Heart left ventricle (tissue), 16 donors: Measurements from ENCODE around the gene ATXN2. TPM values are rescaled to one million over a fixed set of nuclear protein-coding genes. Genes with fewer than 3 reads are reported as not detected.

Experiments
- ATAC-seq, 4 donors: fragments of 200-7000 bp; cut with Tn5 transposase; one replicate each; pipeline ENCODE4 v1.9.1; 2020 to 2022; ENCODE audit warnings: moderate library complexity in 4 of 4, mild to moderate bottlenecking in 3 of 4, moderate number of reproducible peaks in 1 of 4
- DNase-seq, 5 donors: peaks; one replicate each; pipeline ENCODE4 v3.0.0-alpha.2; 2020
- H3K27ac ChIP-seq, 12 donors: fragments of 200-600 bp; sonication (generic) in 4 of 12; one replicate each; pipeline versions ENCODE4 v1.5.0 to v1.8.0; 2016 to 2022; ENCODE audit warnings: mild to moderate bottlenecking in 2 of 12
- H3K27me3 ChIP-seq, 9 donors: fragments of 200-600 bp; sonication (generic) in 2 of 9; one replicate each; pipeline versions ENCODE4 v1.5.1 to v1.8.0; 2016 to 2022; ENCODE audit warnings: mild to moderate bottlenecking in 3 of 9
- H3K36me3 ChIP-seq, 9 donors: fragments of 200-600 bp; sonication (generic) in 2 of 9; one replicate each; pipeline versions ENCODE4 v1.5.0 to v1.8.0; 2018 to 2022; ENCODE audit warnings: mild to moderate bottlenecking in 2 of 9
- H3K4me1 ChIP-seq, 12 donors: fragments of 200-600 bp; sonication (generic) in 4 of 12; one replicate each; pipeline versions ENCODE4 v1.5.0 to v1.8.0; 2016 to 2022; ENCODE audit warnings: mild to moderate bottlenecking in 3 of 12
- H3K4me3 ChIP-seq, 12 donors: fragments of 200-600 bp; sonication (generic) in 4 of 12; one replicate each; pipeline versions ENCODE4 v1.5.0 to v1.8.0; 2017 to 2022; ENCODE audit warnings: mild to moderate bottlenecking in 9 of 12, moderate library complexity in 4 of 12
- H3K9me3 ChIP-seq, 12 donors: fragments of 200-600 bp; sonication (generic) in 4 of 12; one replicate each; pipeline versions ENCODE4 v1.5.0 to v1.8.0; 2016 to 2022; ENCODE audit warnings: mild to moderate bottlenecking in 1 of 12
- POLR2A ChIP-seq, 2 donors: fragments of 450-650 bp; IDR thresholded peaks; one replicate each; pipeline ENCODE4 v1.6.1; 2017; ENCODE audit warnings: antibody characterized with exemption in 2 of 2, mild to moderate bottlenecking in 2 of 2, moderate library complexity in 2 of 2
- WGBS, 4 donors: extraction: QIAGEN DNeasy Blood & Tissue Kit in 2 of 4; methylation state at CpG; one replicate each; pipeline versions ENCODE4 v1.1.5 to v1.1.7; 2013 to 2018; 5-methylcytosine and 5-hydroxymethylcytosine counted together
- intact Hi-C, 10 donors: fragments of 100-400 bp; cut with DNase I; formaldehyde crosslinking; loops; one replicate each; pipeline versions ENCODE4 v1.11.1 to v1.14.2; 2022
- polyA plus RNA-seq, 2 donors: library from polyadenylated mRNA; stranded (reverse); fragments of 200-250 nt; gene quantifications; one replicate each; pipeline ENCODE4 v1.2.3, GENCODE V29; 2013
- total RNA-seq, 9 donors: library from RNA; depleted of rRNA in 2 of 9; stranded (reverse); fragments of >200 nt in 2 of 9; fragmentation: NEBNext Ultra II Directional in 3 of 9; extraction: Animal tissue kit (Norgen Biotek cat#: 25700) in 3 of 9; gene quantifications; one replicate each; pipeline versions ENCODE4 v1.1.0 to v1.2.4, GENCODE V29; 2016 to 2023
- TF ChIP-seq, protein P1 (sequence below), 12 donors: fragments of 200-600 bp; sonication (generic) in 4 of 12; IDR thresholded peaks; one replicate each; pipeline versions ENCODE4 v1.5.0 to v1.8.0; 2018 to 2022; ENCODE audit warnings: antibody characterized with exemption in 12 of 12, mild to moderate bottlenecking in 5 of 12
- donor health status: ischemic (EF 13 %, LVEDD 7.1; RV severe dilation, severe dysfunction).
- donor health status: healthy with polysubstance abuse.
- donor health status: DM: no; HTN: yes; CAD: no.
- donor health status: DM: no; HTN: no; CAD: no.
- donor health status: ischemic (EF 25% LVEDD 6.9; RV normal size, moderate dysfunction).
- donor health status: ischemic (EF 25% LVEDD 5.7; RV mildly dilated, moderate dysfunction).
- donor health status: healthy.
- donor health status: DM: yes; HTN: yes; CAD: no.
- donor health status: ischemic (EF 35%, LVEDD 5.7; RV mildly dilated, moderate dysfunction).
- donor health status: nonischemic (EF 11% LVEDD 7.7; RV severe dilation, severe dysfunction).
- donor health status: DM: yes; HTN: yes; CAD: no.
- donor health status: PGD.
- donor health status: ischemic (EF 29% LVEDD 5.4; RV normal size, mild dysfunction).
- donor health status: nonischemic (EF 23%, LVEDD 6.1; RV moderate dilation, normal function).

The ATXN2 gene
- total and polyA plus RNA-seq, 11 donors: 23.6 to 59.3 (median 46.8) TPM

DNA sequence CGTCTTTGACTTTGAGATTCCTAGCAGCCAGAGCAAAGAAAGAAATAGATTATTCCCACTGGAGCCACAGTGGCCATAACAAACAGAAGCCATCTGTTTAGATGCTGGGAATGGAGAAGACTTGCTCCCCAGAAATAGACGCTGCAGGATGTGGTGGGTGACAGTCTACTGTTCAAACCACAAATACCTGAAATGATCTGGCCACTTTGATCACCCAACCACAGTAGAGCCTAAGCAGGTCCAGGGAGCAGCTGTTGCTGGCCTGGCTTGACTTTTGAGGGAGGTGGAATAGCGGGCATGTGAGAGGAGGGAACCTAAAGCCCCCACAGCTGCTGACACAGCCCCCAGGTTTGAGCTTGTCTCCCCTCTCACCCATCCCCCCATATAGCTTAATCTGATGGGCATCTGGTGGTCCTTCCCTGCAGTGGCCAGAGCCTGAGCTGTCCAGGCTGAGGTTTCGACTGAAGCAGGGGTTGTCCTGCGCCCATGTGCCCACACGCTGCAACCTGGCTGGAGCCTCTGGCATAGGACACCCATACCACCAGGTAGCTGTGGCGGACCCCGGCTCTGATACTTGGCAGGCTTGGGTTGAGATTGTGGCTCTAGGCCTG is 154.7 kb downstream of the ATXN2 start:
- DNase-seq: peak in 1 of 5 donors; percentile 21
- ATAC-seq: no peak
- no peak for TF ChIP-seq POLR2A (IDR thresholded peaks at IDR 0.05)
- TF ChIP-seq, protein P1, sequence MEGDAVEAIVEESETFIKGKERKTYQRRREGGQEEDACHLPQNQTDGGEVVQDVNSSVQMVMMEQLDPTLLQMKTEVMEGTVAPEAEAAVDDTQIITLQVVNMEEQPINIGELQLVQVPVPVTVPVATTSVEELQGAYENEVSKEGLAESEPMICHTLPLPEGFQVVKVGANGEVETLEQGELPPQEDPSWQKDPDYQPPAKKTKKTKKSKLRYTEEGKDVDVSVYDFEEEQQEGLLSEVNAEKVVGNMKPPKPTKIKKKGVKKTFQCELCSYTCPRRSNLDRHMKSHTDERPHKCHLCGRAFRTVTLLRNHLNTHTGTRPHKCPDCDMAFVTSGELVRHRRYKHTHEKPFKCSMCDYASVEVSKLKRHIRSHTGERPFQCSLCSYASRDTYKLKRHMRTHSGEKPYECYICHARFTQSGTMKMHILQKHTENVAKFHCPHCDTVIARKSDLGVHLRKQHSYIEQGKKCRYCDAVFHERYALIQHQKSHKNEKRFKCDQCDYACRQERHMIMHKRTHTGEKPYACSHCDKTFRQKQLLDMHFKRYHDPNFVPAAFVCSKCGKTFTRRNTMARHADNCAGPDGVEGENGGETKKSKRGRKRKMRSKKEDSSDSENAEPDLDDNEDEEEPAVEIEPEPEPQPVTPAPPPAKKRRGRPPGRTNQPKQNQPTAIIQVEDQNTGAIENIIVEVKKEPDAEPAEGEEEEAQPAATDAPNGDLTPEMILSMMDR (IDR thresholded peaks at IDR 0.05): no peak
- Histone ChIP-seq H3K9me3 (no peaks in the 10 kb centered on the region), H3K27ac (peak overlapping the region in 11 of 12 donors; percentile 29 to 89 (median 79)), H3K36me3 (peaks cover 0 to 58% (median 31%) of the 10 kb centered on the region in 9 donors), H3K4me3 (no peak overlapping the region), H3K27me3 (no peaks in the 10 kb centered on the region), H3K4me1 (peaks cover 17 to 100% (median 95%) of the 10 kb centered on the region in 12 donors)
- intact Hi-C loops: no loop called here
- 54 to 80% (median 72%) methylated on average over 8 of the region's 8 CpGs for WGBS, 4 donors

DNA sequence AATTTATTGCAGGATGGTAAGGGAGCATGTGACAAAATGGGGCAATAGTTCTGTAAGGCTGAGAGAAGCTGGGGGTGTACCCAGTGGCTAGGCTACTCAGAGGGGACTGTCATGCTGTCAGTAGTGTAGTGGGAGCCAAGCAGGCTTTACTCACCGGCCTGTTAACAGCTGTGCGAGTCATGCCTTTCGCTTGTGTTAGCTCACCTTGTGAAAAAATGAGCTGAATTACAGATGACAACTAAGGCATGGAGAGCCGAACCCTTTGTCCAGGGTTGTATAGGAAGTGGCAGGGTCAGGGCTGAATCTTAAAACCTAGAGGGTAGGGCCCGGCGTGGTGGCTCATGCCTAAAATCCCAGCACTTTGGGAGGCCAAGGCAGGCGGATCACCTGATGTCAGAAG is 155.5 kb downstream of the ATXN2 start:
- peaks cover 17 to 100% (median 95%) of the 10 kb centered on the region in 12 donors for H3K4me1 ChIP-seq
- peak overlapping the region in 10 of 12 donors; percentile 11 to 89 (median 76) for H3K27ac ChIP-seq
- 83 to 89% (median 86%) methylated on average over 7 of the region's 7 CpGs for WGBS, 4 donors

GRCh38 chr12:111443086-111443485 is 156.0 kb downstream of the ATXN2 start:
- DNase-seq (peak in 3 of 5 donors; percentile 8 to 19 (median 13)), ATAC-seq (no peak)
- H3K27ac ChIP-seq: peak overlapping the region in 11 of 12 donors; percentile 0 to 89 (median 79)
- WGBS, 4 donors: 89 to 94% (median 92%) methylated on average over 2 to 7 of the region's 7 CpGs
- no peaks in the 10 kb centered on the region for H3K27me3 ChIP-seq
- intact Hi-C loops: no loop called here
- H3K9me3 ChIP-seq: no peaks in the 10 kb centered on the region
- H3K36me3 ChIP-seq: peaks cover 0 to 49% (median 18%) of the 10 kb centered on the region in 9 donors
- peaks cover 20 to 100% (median 95%) of the 10 kb centered on the region in 12 donors for H3K4me1 ChIP-seq
- no peak for TF ChIP-seq POLR2A (IDR thresholded peaks at IDR 0.05)
- TF ChIP-seq, protein P1 (IDR thresholded peaks at IDR 0.05): no peak
- no peak overlapping the region for H3K4me3 ChIP-seq

More for the DNA sequence above, 155.5 kb downstream of the ATXN2 start:
- Histone ChIP-seq H3K9me3 (no peaks in the 10 kb centered on the region), H3K36me3 (peaks cover 0 to 52% (median 23%) of the 10 kb centered on the region in 9 donors), H3K4me3 (no peak overlapping the region), H3K27me3 (no peaks in the 10 kb centered on the region)
- peak in 1 of 5 donors; percentile 30 for DNase-seq
- no peak for TF ChIP-seq POLR2A (IDR thresholded peaks at IDR 0.05)
- TF ChIP-seq, protein P1 (IDR thresholded peaks at IDR 0.05): no peak
- ATAC-seq: no peak
- intact Hi-C loops: no loop called here

GRCh38 chr12:111442301-111443045 is 156.6 kb downstream of the ATXN2 start:
- Histone ChIP-seq H3K4me1 (peaks cover 20 to 100% (median 95%) of the 10 kb centered on the region in 12 donors), H3K27me3 (no peaks in the 10 kb centered on the region), H3K27ac (peak overlapping the region in 11 of 12 donors; percentile 31 to 89 (median 79)), H3K9me3 (no peaks in the 10 kb centered on the region), H3K4me3 (no peak overlapping the region), H3K36me3 (peaks cover 0 to 42% (median 12%) of the 10 kb centered on the region in 9 donors)
- WGBS, 4 donors: 77 to 86% (median 83%) methylated on average over 4 to 10 of the region's 10 CpGs
- intact Hi-C loops: no loop called here
- DNase-seq (peak in 1 of 5 donors; percentile 22), ATAC-seq (no peak)
- TF ChIP-seq, protein P1 (IDR thresholded peaks at IDR 0.05): no peak
